GM19372 (cell line): ENCODE results near the gene RC3H2.
A peak's percentile ranks its signal among the peaks of the same experiment; 100 is the strongest.
"Not testable (repeated sequence)": the region's sequence is repeated elsewhere in the genome, so short reads cannot be mapped to it uniquely, and the experiment has no call there.

Source experiments
- ATAC-seq: cut with Tn5 transposase; IDR thresholded peaks from one replicate; pipeline ENCODE4 v1.9.1; 2021; ENCODE audit warnings: mild to moderate bottlenecking, low read depth, moderate library complexity; ENCODE audit not compliant: unreplicated experiment

The RC3H2 gene

GRCh38 chr9:122810306-122810946, 94.7 kb downstream of the RC3H2 start:
- ATAC-seq: peak; percentile 86

GRCh38 chr9:122809261-122809660, 95.9 kb downstream of the RC3H2 start:
- not testable (repeated sequence) for ATAC-seq

- no peak for ATAC-seq
Observed at GRCh38 chr9:122808141-122808540, 97.0 kb downstream of the RC3H2 start.

- ATAC-seq: no peak
Observed at GRCh38 chr9:122807271-122807900, 97.8 kb downstream of the RC3H2 start.

- no peak for ATAC-seq
Observed at GRCh38 chr9:122806661-122807060, 98.5 kb downstream of the RC3H2 start.

GRCh38 chr9:122800066-122801060, 104.8 kb downstream of the RC3H2 start, which contains the start of gene OR1K1:
Gene OR1K1 (plus strand): TSS chr9:122800123. CDS start chr9:122800123, 0 bp downstream.
- ATAC-seq: no peak

- ATAC-seq: no peak
Observed at GRCh38 chr9:122797316-122798063, 107.7 kb downstream of the RC3H2 start.
